ENCODE data around the gene NYAP2. TPM values are rescaled to one million over a fixed set of nuclear protein-coding genes. Genes with fewer than 3 reads are reported as not detected.

Gene NYAP2
- total RNA-seq, 1 donor from 2014 or later: not detected

DNA sequence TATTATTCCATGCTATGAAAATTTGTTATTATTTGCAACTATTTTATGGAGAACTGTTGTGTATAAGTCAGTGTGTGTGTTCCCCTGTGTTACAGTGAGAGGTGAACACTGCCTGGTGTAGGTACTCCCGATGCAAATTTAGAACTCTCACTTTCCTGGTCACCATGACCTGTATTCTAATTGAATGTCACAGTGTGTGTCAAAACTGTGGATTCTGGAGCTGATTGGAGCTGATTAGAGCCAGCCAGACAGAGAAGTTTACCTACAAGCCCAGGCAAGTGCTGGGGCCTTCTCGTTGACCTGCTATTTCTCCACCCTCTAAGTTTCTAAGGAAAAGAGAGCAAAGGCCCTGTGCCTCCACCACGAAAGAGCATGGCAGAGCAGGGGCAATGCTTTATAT, 216.0 kb downstream of the NYAP2 start:
- no peaks in the 10 kb centered on the region for H3K36me3 ChIP-seq
- no peaks in the 10 kb centered on the region for H3K9me3 ChIP-seq (replicated peaks)
- intact Hi-C loops (cut with micrococcal nuclease): no loop called here
- H3K27me3 ChIP-seq (ENCODE audit: low read depth): no peaks in the 10 kb centered on the region
- no peaks in the 10 kb centered on the region for H3K4me1 ChIP-seq
- no peak overlapping the region for H3K27ac ChIP-seq (replicated peaks)
- no peak overlapping the region for H3K4me3 ChIP-seq
- no peak for TF ChIP-seq CTCF (IDR thresholded peaks at IDR 0.05; ENCODE audit: borderline replicate concordance)
- DNase-seq: no peak

DNA sequence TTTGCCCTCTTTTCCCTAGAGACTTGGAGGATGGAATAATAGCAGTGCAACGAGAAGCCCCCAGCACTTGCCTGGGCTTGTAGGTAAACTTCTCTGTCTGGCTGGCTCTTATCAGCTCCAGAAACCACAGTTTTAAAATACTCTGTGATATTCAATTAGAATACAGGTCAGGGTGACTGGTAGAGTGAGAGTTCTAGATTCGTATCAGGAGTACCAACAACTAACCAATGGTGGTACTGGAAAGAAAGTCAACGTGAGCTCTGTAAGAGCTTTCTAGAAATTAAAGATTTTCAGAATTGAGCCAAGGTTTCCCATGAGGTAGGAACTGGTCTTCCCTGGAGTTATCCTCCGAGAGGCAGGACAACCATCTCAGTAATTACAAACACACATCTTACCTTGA, 216.9 kb downstream of the NYAP2 start:
- Histone ChIP-seq H3K36me3 (no peaks in the 10 kb centered on the region), H3K4me3 (no peak overlapping the region), H3K4me1 (no peaks in the 10 kb centered on the region), H3K27me3 (ENCODE audit: low read depth) (no peaks in the 10 kb centered on the region), H3K9me3 (replicated peaks) (no peaks in the 10 kb centered on the region), H3K27ac (replicated peaks) (no peak overlapping the region)
- DNase-seq: no peak
- intact Hi-C loops (cut with micrococcal nuclease): no loop called here
- no peak for TF ChIP-seq CTCF (IDR thresholded peaks at IDR 0.05; ENCODE audit: borderline replicate concordance)

- DNase-seq: no peak
- intact Hi-C loops (cut with micrococcal nuclease): no loop called here
- Histone ChIP-seq H3K27me3 (ENCODE audit: low read depth) (no peaks in the 10 kb centered on the region), H3K9me3 (replicated peaks) (no peaks in the 10 kb centered on the region), H3K4me3 (no peak overlapping the region), H3K27ac (replicated peaks) (no peak overlapping the region), H3K4me1 (no peaks in the 10 kb centered on the region), H3K36me3 (no peaks in the 10 kb centered on the region)
- TF ChIP-seq CTCF (IDR thresholded peaks at IDR 0.05; ENCODE audit: borderline replicate concordance): no peak
Measured at GRCh38 chr2:225616848-225617247, 217.3 kb downstream of the NYAP2 start.

DNA sequence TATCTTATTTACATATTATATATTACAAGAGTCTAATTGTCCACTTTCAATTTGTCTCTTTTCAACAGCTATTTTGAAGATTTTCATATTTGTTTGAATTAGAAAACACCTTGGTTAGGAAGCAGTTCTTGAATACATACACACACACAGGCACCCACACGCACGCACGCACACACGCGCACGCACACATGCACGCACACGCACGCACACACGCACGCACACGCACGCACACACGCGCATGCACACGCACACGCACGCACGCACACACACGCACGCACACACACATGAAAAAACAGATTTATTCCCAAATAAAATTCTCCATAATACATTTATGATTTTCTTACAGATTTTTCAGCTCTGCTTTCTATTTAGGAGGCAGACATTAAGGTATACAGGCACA, 220.7 kb downstream of the NYAP2 start:
- Histone ChIP-seq H3K27me3 (ENCODE audit: low read depth) (no peaks in the 10 kb centered on the region), H3K4me3 (no peak overlapping the region), H3K4me1 (no peaks in the 10 kb centered on the region), H3K36me3 (no peaks in the 10 kb centered on the region), H3K27ac (replicated peaks) (no peak overlapping the region), H3K9me3 (replicated peaks) (no peaks in the 10 kb centered on the region)
- intact Hi-C loops (cut with micrococcal nuclease): no loop called here
- DNase-seq: no peak
- TF ChIP-seq CTCF (IDR thresholded peaks at IDR 0.05; ENCODE audit: borderline replicate concordance): no peak

- no peaks in the 10 kb centered on the region for H3K4me1 ChIP-seq
- intact Hi-C loops (cut with micrococcal nuclease): no loop called here
- H3K27me3 ChIP-seq (ENCODE audit: low read depth): peaks cover 16% of the 10 kb centered on the region
- DNase-seq: no peak
- H3K36me3 ChIP-seq: no peaks in the 10 kb centered on the region
- H3K9me3 ChIP-seq (replicated peaks): no peaks in the 10 kb centered on the region
- H3K27ac ChIP-seq (replicated peaks): no peak overlapping the region
- H3K4me3 ChIP-seq: no peak overlapping the region
- TF ChIP-seq CTCF (IDR thresholded peaks at IDR 0.05; ENCODE audit: borderline replicate concordance): no peak
Measured at GRCh38 chr2:225630824-225631533, 231.5 kb downstream of the NYAP2 start.
